ENCODE results near the gene SLC35A4. TPM values are rescaled to one million over a fixed set of nuclear protein-coding genes. Genes with fewer than 3 reads are reported as not detected.

Gene SLC35A4, protein sequence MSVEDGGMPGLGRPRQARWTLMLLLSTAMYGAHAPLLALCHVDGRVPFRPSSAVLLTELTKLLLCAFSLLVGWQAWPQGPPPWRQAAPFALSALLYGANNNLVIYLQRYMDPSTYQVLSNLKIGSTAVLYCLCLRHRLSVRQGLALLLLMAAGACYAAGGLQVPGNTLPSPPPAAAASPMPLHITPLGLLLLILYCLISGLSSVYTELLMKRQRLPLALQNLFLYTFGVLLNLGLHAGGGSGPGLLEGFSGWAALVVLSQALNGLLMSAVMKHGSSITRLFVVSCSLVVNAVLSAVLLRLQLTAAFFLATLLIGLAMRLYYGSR
- total RNA-seq, result 7.3 TPM

DNA sequence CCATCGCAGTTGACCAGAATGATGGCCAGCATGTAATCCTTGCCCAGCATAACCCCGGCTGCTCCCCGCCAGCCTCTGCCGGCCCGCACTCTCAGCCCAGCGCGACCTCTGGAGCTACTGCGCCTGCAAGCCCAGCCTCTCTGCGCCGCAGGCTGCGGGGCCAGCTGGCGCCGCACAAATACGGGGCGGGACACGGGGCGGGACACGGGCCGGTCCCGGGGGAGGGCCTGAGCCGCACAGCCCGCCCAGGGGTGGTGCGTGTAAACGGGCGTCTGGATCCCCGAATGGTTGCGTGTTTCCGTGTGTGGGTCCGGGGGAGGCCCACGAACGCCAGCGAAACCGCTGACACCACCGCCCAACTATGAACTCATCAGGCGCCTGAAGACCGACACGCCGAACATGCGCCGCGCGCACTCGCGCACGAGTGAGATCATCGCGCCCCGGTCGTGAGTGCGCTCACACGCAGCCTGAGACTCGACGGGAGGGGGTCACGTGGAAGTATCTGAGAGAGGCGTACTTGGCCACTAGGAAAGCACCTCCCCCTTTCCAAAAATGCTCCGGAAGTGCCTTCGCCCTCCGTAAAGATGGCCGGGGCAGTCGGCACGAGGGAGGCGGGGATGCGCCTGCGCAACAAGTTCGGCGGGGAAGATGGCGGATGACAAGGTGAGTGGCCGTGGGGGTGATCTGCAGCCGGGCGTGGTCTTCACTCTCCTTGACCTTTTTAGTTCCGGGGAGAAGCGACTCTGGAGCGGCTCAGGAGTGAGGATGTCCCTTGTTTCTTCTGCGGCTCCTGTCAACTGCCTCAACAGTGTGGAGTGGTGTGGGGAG lies at the start of gene SLC35A4, which contains the start of gene APBB3:
Gene SLC35A4, plus strand, starts transcription at position 633 of the 828 bp plus-strand sequence. CDS start 2,342 bp downstream, outside the sequence.
Gene APBB3, minus strand, starts transcription at position 403 of the 828 bp plus-strand sequence. Its CDS starts 353 bp downstream, at position 50.
- Histone ChIP-seq H3K9me3 (ENCODE audit: control insufficient read depth in 3 of 3, low read length in 3 of 3) (no peaks in the 10 kb centered on the region), H3K27ac (ENCODE audit: low read depth, low read length) (peak within 1 kb of the TSS; percentile 97), H3K27me3 (ENCODE audit: control insufficient read depth in 3 of 3, insufficient read depth in 3 of 3, low read length in 3 of 3) (no peaks in the 10 kb centered on the region), H3K4me3 (ENCODE audit: low read length in 3 of 3) (peak within 1 kb of the TSS; percentile 95 to 99 (median 98)), H3K4me1 (ENCODE audit: control insufficient read depth in 3 of 3, insufficient read depth in 3 of 3, low read length in 3 of 3) (peaks cover 64 to 74% (median 69%) of the 10 kb centered on the region in 3 donors), H3K9ac (ENCODE audit: low read depth in 1 of 3, low read length in 3 of 3) (peak within 1 kb of the TSS; percentile 95 to 98 (median 97)), H3K36me3 (ENCODE audit: control insufficient read depth in 3 of 3, insufficient read depth in 3 of 3, low read length in 3 of 3) (peaks cover 38 to 49% (median 48%) of the 10 kb centered on the region in 3 donors)

DNA sequence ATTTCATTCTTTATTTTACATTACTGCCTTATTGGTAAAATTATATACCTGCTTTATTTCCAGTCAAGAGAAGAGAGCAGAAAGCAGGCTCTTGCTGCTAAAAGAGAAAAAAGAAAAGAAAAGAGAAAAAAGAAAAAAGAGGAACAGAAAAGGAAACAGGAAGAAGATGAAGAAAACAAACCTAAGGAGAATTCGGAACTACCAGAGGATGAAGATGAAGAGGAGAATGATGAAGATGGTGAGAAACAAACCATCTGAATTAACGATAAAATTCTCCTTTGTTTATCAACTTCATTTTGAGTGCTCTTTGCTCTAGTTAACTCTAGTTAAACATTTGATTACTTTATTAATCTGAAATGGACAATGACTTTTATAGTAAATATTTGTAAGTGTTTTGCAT lies 40.6 kb upstream of the SLC35A4 start:
- H3K9ac ChIP-seq (ENCODE audit: low read depth in 1 of 3, low read length in 3 of 3), result no peak overlapping the region
- H3K4me3 ChIP-seq (ENCODE audit: low read length in 3 of 3), result no peak overlapping the region
- H3K36me3 ChIP-seq (ENCODE audit: control insufficient read depth in 3 of 3, insufficient read depth in 3 of 3, low read length in 3 of 3), result peaks cover 21 to 35% (median 28%) of the 10 kb centered on the region in 3 donors
- H3K27me3 ChIP-seq (ENCODE audit: control insufficient read depth in 3 of 3, insufficient read depth in 3 of 3, low read length in 3 of 3), result no peaks in the 10 kb centered on the region
- no peaks in the 10 kb centered on the region for H3K4me1 ChIP-seq (ENCODE audit: control insufficient read depth in 3 of 3, insufficient read depth in 3 of 3, low read length in 3 of 3)
- no peaks in the 10 kb centered on the region for H3K9me3 ChIP-seq (ENCODE audit: control insufficient read depth in 3 of 3, low read length in 3 of 3)
- no peak overlapping the region for H3K27ac ChIP-seq (ENCODE audit: low read depth, low read length)

DNA sequence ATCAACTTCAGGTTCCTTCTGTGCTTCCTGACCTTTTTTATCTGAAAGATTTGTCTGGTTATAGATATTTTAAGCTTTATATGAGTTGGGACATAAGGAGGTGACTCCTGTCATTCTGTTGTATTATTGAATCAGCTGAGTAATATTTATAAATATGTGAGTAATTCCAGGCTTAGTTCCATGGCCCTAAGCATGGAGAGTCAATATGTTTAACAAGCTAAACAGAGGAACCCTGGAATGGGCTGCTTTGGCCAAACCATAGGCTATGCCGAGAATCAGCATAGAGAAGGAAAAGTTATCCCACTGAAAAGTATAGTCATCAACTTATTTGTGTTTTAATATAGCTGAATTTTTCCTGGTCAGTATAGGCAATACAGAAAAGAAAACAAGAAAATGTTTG lies 24.4 kb upstream of the SLC35A4 start:
- no peaks in the 10 kb centered on the region for H3K4me1 ChIP-seq (ENCODE audit: control insufficient read depth in 3 of 3, insufficient read depth in 3 of 3, low read length in 3 of 3)
- no peak overlapping the region for H3K9ac ChIP-seq (ENCODE audit: low read depth in 1 of 3, low read length in 3 of 3)
- no peaks in the 10 kb centered on the region for H3K9me3 ChIP-seq (ENCODE audit: control insufficient read depth in 3 of 3, low read length in 3 of 3)
- no peak overlapping the region for H3K27ac ChIP-seq (ENCODE audit: low read depth, low read length)
- no peaks in the 10 kb centered on the region for H3K27me3 ChIP-seq (ENCODE audit: control insufficient read depth in 3 of 3, insufficient read depth in 3 of 3, low read length in 3 of 3)
- H3K4me3 ChIP-seq (ENCODE audit: low read length in 3 of 3), result no peak overlapping the region
- peaks cover 19 to 75% (median 55%) of the 10 kb centered on the region in 3 donors for H3K36me3 ChIP-seq (ENCODE audit: control insufficient read depth in 3 of 3, insufficient read depth in 3 of 3, low read length in 3 of 3)

DNA sequence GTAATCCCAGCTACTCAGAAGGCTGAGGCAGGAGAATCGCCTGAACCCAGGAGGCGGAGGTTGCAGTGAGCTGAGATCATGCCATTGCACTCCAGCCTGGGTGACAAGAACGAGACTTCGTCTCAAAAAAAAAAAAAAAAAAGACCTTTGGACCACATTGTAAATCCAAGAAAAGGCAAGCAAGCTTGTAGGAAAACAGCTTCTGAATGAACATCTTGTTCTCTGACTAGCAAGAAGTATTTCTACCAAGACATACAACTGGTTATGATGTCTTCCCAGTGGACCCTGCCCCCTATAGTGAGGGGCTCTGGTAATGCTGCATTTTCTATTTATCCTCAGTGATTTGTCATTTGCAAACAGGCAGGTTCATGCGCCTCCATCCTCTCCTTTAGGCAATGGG lies 21.7 kb upstream of the SLC35A4 start:
- Histone ChIP-seq H3K27me3 (ENCODE audit: control insufficient read depth in 3 of 3, insufficient read depth in 3 of 3, low read length in 3 of 3) (no peaks in the 10 kb centered on the region), H3K9ac (ENCODE audit: low read depth in 1 of 3, low read length in 3 of 3) (no peak overlapping the region), H3K36me3 (ENCODE audit: control insufficient read depth in 3 of 3, insufficient read depth in 3 of 3, low read length in 3 of 3) (peaks cover 17 to 58% (median 42%) of the 10 kb centered on the region in 3 donors), H3K9me3 (ENCODE audit: control insufficient read depth in 3 of 3, low read length in 3 of 3) (no peaks in the 10 kb centered on the region), H3K27ac (ENCODE audit: low read depth, low read length) (no peak overlapping the region), H3K4me3 (ENCODE audit: low read length in 3 of 3) (no peak overlapping the region), H3K4me1 (ENCODE audit: control insufficient read depth in 3 of 3, insufficient read depth in 3 of 3, low read length in 3 of 3) (peaks cover 16 to 18% (median 17%) of the 10 kb centered on the region in 3 donors)

DNA sequence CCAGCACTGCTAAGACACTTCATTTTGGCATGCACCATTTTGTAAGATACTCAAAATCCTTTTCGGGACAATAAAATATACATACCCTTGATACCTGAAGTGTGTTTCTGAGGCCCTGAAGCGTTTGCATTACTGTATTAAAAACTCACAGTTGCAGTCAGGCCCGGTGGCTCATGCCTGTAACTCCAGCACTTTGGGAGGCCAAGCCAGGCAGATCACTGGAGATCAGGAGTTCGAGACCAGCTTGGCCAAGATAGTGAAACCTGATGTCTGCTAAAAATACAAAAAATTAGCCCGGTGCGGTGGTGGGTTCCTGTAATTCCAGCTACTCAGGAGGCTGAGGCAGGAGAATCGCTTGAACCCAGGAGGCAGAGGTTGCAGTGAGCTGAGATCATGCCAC lies 19.6 kb upstream of the SLC35A4 start:
- Histone ChIP-seq H3K27me3 (ENCODE audit: control insufficient read depth in 3 of 3, insufficient read depth in 3 of 3, low read length in 3 of 3) (no peaks in the 10 kb centered on the region), H3K36me3 (ENCODE audit: control insufficient read depth in 3 of 3, insufficient read depth in 3 of 3, low read length in 3 of 3) (peaks cover 6 to 43% (median 38%) of the 10 kb centered on the region in 3 donors), H3K4me1 (ENCODE audit: control insufficient read depth in 3 of 3, insufficient read depth in 3 of 3, low read length in 3 of 3) (peaks cover 36 to 39% (median 37%) of the 10 kb centered on the region in 3 donors), H3K4me3 (ENCODE audit: low read length in 3 of 3) (no peak overlapping the region), H3K9me3 (ENCODE audit: control insufficient read depth in 3 of 3, low read length in 3 of 3) (no peaks in the 10 kb centered on the region), H3K9ac (ENCODE audit: low read depth in 1 of 3, low read length in 3 of 3) (no peak overlapping the region), H3K27ac (ENCODE audit: low read depth, low read length) (no peak overlapping the region)

DNA sequence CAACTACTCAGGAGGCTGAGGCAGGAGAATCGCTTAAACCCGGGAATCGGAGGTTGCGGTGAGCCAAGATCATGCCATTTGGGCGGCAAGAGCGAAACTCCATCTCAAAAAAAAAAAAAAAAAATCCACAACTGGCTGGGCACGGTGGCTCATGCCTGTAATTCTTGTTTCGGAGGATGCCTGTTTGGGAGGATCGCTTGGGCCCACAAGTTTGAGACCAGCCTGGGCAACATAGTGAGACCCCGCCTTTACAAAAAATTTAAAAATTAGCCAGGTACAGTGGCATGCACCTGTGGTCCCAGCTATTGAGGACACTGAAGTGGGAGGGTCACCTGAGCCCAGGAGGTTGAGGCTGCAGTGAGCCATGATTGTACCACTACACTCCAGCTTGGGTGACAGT lies 19.0 kb upstream of the SLC35A4 start:
- peaks cover 12 to 43% (median 41%) of the 10 kb centered on the region in 3 donors for H3K36me3 ChIP-seq (ENCODE audit: control insufficient read depth in 3 of 3, insufficient read depth in 3 of 3, low read length in 3 of 3)
- no peaks in the 10 kb centered on the region for H3K27me3 ChIP-seq (ENCODE audit: control insufficient read depth in 3 of 3, insufficient read depth in 3 of 3, low read length in 3 of 3)
- H3K4me3 ChIP-seq (ENCODE audit: low read length in 3 of 3), result no peak overlapping the region
- no peaks in the 10 kb centered on the region for H3K9me3 ChIP-seq (ENCODE audit: control insufficient read depth in 3 of 3, low read length in 3 of 3)
- H3K27ac ChIP-seq (ENCODE audit: low read depth, low read length), result peak overlapping the region; percentile 99
- no peak overlapping the region for H3K9ac ChIP-seq (ENCODE audit: low read depth in 1 of 3, low read length in 3 of 3)
- H3K4me1 ChIP-seq (ENCODE audit: control insufficient read depth in 3 of 3, insufficient read depth in 3 of 3, low read length in 3 of 3), result peaks cover 41 to 44% (median 43%) of the 10 kb centered on the region in 3 donors

DNA sequence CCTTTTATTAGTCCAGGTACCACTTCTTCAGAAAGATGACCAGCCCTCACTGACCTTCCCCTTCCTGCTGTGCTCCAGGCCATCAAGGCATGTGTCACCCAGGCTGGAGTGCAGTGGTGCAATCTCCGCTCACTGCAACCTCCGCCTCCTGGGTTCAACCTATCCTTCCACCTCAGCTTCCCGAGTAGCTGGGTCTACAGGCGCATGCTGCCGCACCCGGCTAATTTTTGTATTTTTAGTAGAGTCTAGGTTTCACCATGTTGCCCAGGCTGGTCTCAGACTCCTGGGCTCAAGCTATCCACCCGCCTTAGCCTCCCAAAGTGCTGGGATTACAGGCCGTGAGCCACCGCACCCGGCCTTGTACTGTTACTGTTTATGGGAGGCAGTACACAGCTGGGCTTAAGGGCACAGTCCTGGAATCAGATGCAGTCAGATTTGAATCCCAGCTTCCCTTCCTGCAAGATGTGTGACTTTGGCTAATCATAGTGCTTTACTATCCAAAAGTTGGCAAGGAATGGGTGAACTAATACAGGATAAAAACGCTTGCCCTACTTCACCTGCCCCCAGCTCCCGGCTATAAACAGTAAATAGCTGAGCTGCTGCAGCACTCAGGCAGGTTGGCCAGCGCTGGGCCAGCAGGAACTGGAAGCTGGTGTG lies 17.6 kb upstream of the SLC35A4 start:
- Histone ChIP-seq H3K4me3 (ENCODE audit: low read length in 3 of 3) (peak overlapping the region; percentile 41 to 65 (median 64)), H3K4me1 (ENCODE audit: control insufficient read depth in 3 of 3, insufficient read depth in 3 of 3, low read length in 3 of 3) (peaks cover 41 to 47% (median 46%) of the 10 kb centered on the region in 3 donors), H3K9me3 (ENCODE audit: control insufficient read depth in 3 of 3, low read length in 3 of 3) (no peaks in the 10 kb centered on the region), H3K36me3 (ENCODE audit: control insufficient read depth in 3 of 3, insufficient read depth in 3 of 3, low read length in 3 of 3) (peaks cover 19 to 43% (median 42%) of the 10 kb centered on the region in 3 donors), H3K27ac (ENCODE audit: low read depth, low read length) (peak overlapping the region; percentile 99), H3K9ac (ENCODE audit: low read depth in 1 of 3, low read length in 3 of 3) (peak overlapping the region; percentile 24 to 97 (median 44)), H3K27me3 (ENCODE audit: control insufficient read depth in 3 of 3, insufficient read depth in 3 of 3, low read length in 3 of 3) (no peaks in the 10 kb centered on the region)

DNA sequence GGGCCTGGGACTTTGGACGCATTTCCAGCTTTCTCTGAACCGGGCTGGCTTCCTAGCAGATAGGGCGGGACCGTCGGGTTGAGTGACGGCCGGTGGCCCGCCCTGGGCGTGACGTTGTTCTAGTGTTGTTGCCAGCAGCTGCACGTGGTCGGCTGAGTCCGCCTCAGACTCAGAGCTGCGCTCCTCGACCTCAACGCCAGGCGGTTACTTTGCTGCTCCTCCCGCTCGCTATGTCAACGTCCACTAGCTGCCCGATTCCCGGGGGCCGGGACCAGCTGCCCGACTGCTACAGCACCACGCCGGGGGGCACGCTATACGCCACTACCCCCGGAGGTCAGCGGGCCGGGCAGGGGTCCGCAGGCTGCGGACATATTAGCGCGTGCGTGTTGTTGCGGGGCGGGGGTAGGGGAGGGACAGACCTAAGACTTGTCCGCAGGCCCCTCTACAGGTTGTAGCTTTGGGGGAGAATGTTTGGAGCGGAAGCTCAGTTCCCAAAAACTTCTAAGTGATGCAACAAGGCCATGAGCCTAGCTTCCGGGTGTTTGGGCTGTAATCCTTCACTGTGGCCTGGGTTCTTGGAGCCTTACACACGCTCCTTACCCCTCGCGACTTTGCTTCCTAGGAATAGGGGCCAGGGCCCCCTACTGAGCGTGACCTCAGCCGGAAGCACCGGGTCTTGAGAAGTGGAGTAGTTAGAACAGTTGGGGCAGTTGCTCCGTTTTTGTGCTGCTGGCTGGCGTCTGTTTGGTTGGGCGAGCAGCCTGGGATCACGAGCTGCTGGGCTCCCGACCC lies 16.9 kb upstream of the SLC35A4 start, which contains the start of gene EIF4EBP3:
Gene EIF4EBP3, plus strand, starts transcription at position 155 of the 792 bp plus-strand sequence. Its CDS starts 76 bp downstream, at position 231.
- H3K36me3 ChIP-seq (ENCODE audit: control insufficient read depth in 3 of 3, insufficient read depth in 3 of 3, low read length in 3 of 3), result peaks cover 18 to 42% (median 40%) of the 10 kb centered on the region in 3 donors
- peak within 1 kb of the TSS; percentile 80 to 84 (median 83) for H3K4me3 ChIP-seq (ENCODE audit: low read length in 3 of 3)
- no peaks in the 10 kb centered on the region for H3K27me3 ChIP-seq (ENCODE audit: control insufficient read depth in 3 of 3, insufficient read depth in 3 of 3, low read length in 3 of 3)
- peaks cover 41 to 47% (median 46%) of the 10 kb centered on the region in 3 donors for H3K4me1 ChIP-seq (ENCODE audit: control insufficient read depth in 3 of 3, insufficient read depth in 3 of 3, low read length in 3 of 3)
- H3K9me3 ChIP-seq (ENCODE audit: control insufficient read depth in 3 of 3, low read length in 3 of 3), result no peaks in the 10 kb centered on the region
- peak within 1 kb of the TSS; percentile 99 for H3K27ac ChIP-seq (ENCODE audit: low read depth, low read length)
- H3K9ac ChIP-seq (ENCODE audit: low read depth in 1 of 3, low read length in 3 of 3), result peak within 1 kb of the TSS; percentile 94 to 97 (median 95)

DNA sequence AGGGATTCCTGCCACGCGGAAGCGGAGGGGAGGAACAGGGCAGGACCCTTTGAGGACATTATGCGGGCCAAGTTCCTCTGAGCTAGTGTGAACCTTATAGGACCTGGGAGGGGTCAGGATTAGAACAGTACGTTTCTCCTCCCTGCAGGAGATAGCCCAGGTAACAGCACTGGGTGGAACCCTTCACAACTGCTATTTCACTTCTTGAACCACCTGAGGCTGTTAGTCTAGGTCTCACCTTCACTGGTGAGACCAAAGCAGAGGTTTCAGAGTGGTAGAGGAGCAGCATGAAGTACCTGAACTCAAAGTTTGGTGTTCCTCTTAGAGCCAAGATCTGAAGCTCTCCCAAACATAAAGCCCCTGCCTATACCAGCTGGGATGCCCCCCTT lies 16.3 kb upstream of the SLC35A4 start:
- H3K27ac ChIP-seq (ENCODE audit: low read depth, low read length), result peak overlapping the region; percentile 99
- H3K4me1 ChIP-seq (ENCODE audit: control insufficient read depth in 3 of 3, insufficient read depth in 3 of 3, low read length in 3 of 3), result peaks cover 41 to 47% (median 46%) of the 10 kb centered on the region in 3 donors
- H3K27me3 ChIP-seq (ENCODE audit: control insufficient read depth in 3 of 3, insufficient read depth in 3 of 3, low read length in 3 of 3), result no peaks in the 10 kb centered on the region
- H3K4me3 ChIP-seq (ENCODE audit: low read length in 3 of 3), result peak overlapping the region; percentile 80 to 84 (median 83)
- peak overlapping the region; percentile 94 to 97 (median 95) for H3K9ac ChIP-seq (ENCODE audit: low read depth in 1 of 3, low read length in 3 of 3)
- H3K9me3 ChIP-seq (ENCODE audit: control insufficient read depth in 3 of 3, low read length in 3 of 3), result no peaks in the 10 kb centered on the region
- H3K36me3 ChIP-seq (ENCODE audit: control insufficient read depth in 3 of 3, insufficient read depth in 3 of 3, low read length in 3 of 3), result peaks cover 14 to 39% (median 36%) of the 10 kb centered on the region in 3 donors
